Kidney (tissue), 14 donors: Measurements from ENCODE around the gene TNFAIP1. TPM values are rescaled to one million over a fixed set of nuclear protein-coding genes. Genes with fewer than 3 reads are reported as not detected.

Experiments used
- DNase-seq, 5 donors: peaks; one replicate each; pipeline ENCODE4 v3.0.0-alpha.2; 2013 to 2020
- FAIRE-seq: peaks from 2 replicates; lab custom pipeline; 2012; peaks lifted over from hg19 to GRCh38; lab: Jason Lieb, UNC
- H3K27ac ChIP-seq, 2 donors: one replicate each; pipeline ENCODE4 v1.7.0; 2013; ENCODE audit warnings: low read depth in 2 of 2, low read length in 2 of 2, inconsistent platforms in 1 of 2
- H3K27me3 ChIP-seq: one replicate; pipeline ENCODE4 v1.7.1; 2013; ENCODE audit warnings: low read length, inconsistent platforms; ENCODE audit not compliant: control insufficient read depth, insufficient read depth
- H3K36me3 ChIP-seq, 3 donors: one replicate each; pipeline versions ENCODE4 v1.7.0 to v1.7.1; 2013; ENCODE audit warnings: low read length in 3 of 3, control low read depth in 1 of 3, inconsistent platforms in 1 of 3; ENCODE audit not compliant: insufficient read depth in 3 of 3, control insufficient read depth in 2 of 3
- H3K4me1 ChIP-seq, 3 donors: one replicate each; pipeline versions ENCODE4 v1.7.0 to v1.7.1; 2013; ENCODE audit warnings: low read length in 3 of 3, inconsistent platforms in 1 of 3, low read depth in 1 of 3; ENCODE audit not compliant: control insufficient read depth in 2 of 3, insufficient read depth in 2 of 3
- H3K4me3 ChIP-seq, 3 donors: one replicate each; pipeline versions ENCODE4 v1.7.0 to v1.8.1; 2013; ENCODE audit warnings: low read length in 3 of 3, control low read depth in 1 of 3, inconsistent platforms in 1 of 3
- H3K9ac ChIP-seq, 3 donors: one replicate each; pipeline versions ENCODE4 v1.7.0 to v1.7.1; 2013; ENCODE audit warnings: low read length in 3 of 3, control low read depth in 1 of 3, inconsistent platforms in 1 of 3
- H3K9me3 ChIP-seq, 3 donors: one replicate each; pipeline versions ENCODE4 v1.7.0 to v1.7.1; 2013; ENCODE audit warnings: low read length in 3 of 3, control low read depth in 1 of 3, inconsistent platforms in 1 of 3; ENCODE audit not compliant: control insufficient read depth in 2 of 3, insufficient read depth in 1 of 3
- CTCF ChIP-seq: IDR thresholded peaks from 3 replicates; pipeline ENCODE4 v1.5.1; 2012; ENCODE audit warnings: mild to moderate bottlenecking, moderate library complexity, borderline replicate concordance; ENCODE audit not compliant: insufficient read depth; ENCODE audit errors: extremely low read depth
- intact Hi-C: fragments of 100-400 bp; cut with DNase I; formaldehyde crosslinking; loops from one replicate; pipeline ENCODE4 v1.11.1; 2022
- polyA plus RNA-seq: library from polyadenylated mRNA; stranded (reverse); fragments of 350-450 nt; fragmentation: Illumina TruSeq; extraction: RNeasy Lipid Tissue Mini Kit (QIAGEN cat#74804); gene quantifications from one replicate; pipeline ENCODE4 v1.2.3, GENCODE V29; 2014; ENCODE audit warnings: low read depth, low replicate concordance; ENCODE audit not compliant: insufficient read depth
- total RNA-seq: library from RNA; stranded (reverse); fragmentation: NEBNext Ultra II Directional; extraction: Animal tissue kit (Norgen Biotek cat#: 25700); gene quantifications from one replicate; pipeline ENCODE4 v1.2.1, GENCODE V29; 2021
- donor health status: control.
- donor health status: control.
- donor health status: control.
- donor health status: control.
- donor health status: control.
- donor health status: DM: yes; HTN: yes; CAD: no.
- donor health status: Normal renal cell carcinoma (clear cell type).

Gene TNFAIP1
- total and polyA plus RNA-seq, 2 donors from 2014 or later = 28.9 to 83.9 TPM

- Histone ChIP-seq H3K4me3 (no peak overlapping the region), H3K27me3 (no peaks in the 10 kb centered on the region), H3K9me3 (no peaks in the 10 kb centered on the region), H3K4me1 (no peaks in the 10 kb centered on the region), H3K9ac (no peak overlapping the region), H3K27ac (no peak overlapping the region), H3K36me3 (no peaks in the 10 kb centered on the region)
- DNase-seq = no peak
- no peak for FAIRE-seq
- TF ChIP-seq CTCF = no peak
- intact Hi-C loops = no loop called here
Measured at GRCh38 chr17:28298449-28298848, 37.1 kb upstream of the TNFAIP1 start.

GRCh38 chr17:28306954-28307401, 28.6 kb upstream of the TNFAIP1 start:
- no peak for TF ChIP-seq CTCF
- Histone ChIP-seq H3K36me3 (no peaks in the 10 kb centered on the region), H3K4me1 (no peaks in the 10 kb centered on the region), H3K9ac (no peak overlapping the region), H3K4me3 (no peak overlapping the region), H3K27me3 (peaks cover 9% of the 10 kb centered on the region), H3K9me3 (no peaks in the 10 kb centered on the region), H3K27ac (no peak overlapping the region)
- peak in 2 of 5 donors; percentile 14 to 19 for DNase-seq
- intact Hi-C loops = no loop called here
- FAIRE-seq = no peak

- H3K27ac ChIP-seq = no peak overlapping the region
- H3K27me3 ChIP-seq = no peaks in the 10 kb centered on the region
- no peaks in the 10 kb centered on the region for H3K9me3 ChIP-seq
- DNase-seq (no peak), FAIRE-seq (no peak)
- H3K4me3 ChIP-seq = no peak overlapping the region
- H3K9ac ChIP-seq = no peak overlapping the region
- no peak for TF ChIP-seq CTCF
- intact Hi-C loops = no loop called here
- H3K4me1 ChIP-seq = peaks cover 0 to 7% (median 0%) of the 10 kb centered on the region in 3 donors
- H3K36me3 ChIP-seq = no peaks in the 10 kb centered on the region
Measured at GRCh38 chr17:28313841-28314240, 21.7 kb upstream of the TNFAIP1 start.
